Mucosa of descending colon (tissue), 3 donors: Measurements from ENCODE around the gene PTRH2. TPM values are rescaled to one million over a fixed set of nuclear protein-coding genes. Genes with fewer than 3 reads are reported as not detected.

ENCODE experiments used
- ATAC-seq: fragments of 200-7000 bp; cut with Tn5 transposase; one replicate; pipeline ENCODE4 v1.9.1; 2020; ENCODE audit warnings: mild to moderate bottlenecking, moderate library complexity
- DNase-seq, 3 donors: peaks; one replicate each; pipeline ENCODE4 v3.0.0-alpha.2; 2020
- H3K36me3 ChIP-seq: fragments of 200-600 bp; one replicate; pipeline ENCODE4 v1.8.0; 2021; ENCODE audit warnings: low read depth, mild to moderate bottlenecking
- H3K4me1 ChIP-seq: fragments of 200-600 bp; one replicate; pipeline ENCODE4 v1.8.0; 2021; ENCODE audit warnings: low read depth, mild to moderate bottlenecking
- H3K4me3 ChIP-seq: fragments of 200-600 bp; one replicate; pipeline ENCODE4 v1.8.0; 2021; ENCODE audit warnings: mild to moderate bottlenecking
- H3K9me3 ChIP-seq: fragments of 200-600 bp; one replicate; pipeline ENCODE4 v1.8.0; 2021; ENCODE audit warnings: mild to moderate bottlenecking
- intact Hi-C, 2 donors: fragments of 100-400 bp; cut with DNase I in 1 of 2; cut with micrococcal nuclease in 1 of 2; formaldehyde crosslinking; loops; one replicate each; pipeline versions ENCODE4 v1.11.0 to v1.11.1; 2022; cut with DNase I, micrococcal nuclease
- total RNA-seq, 3 donors: library from RNA; stranded (reverse); fragmentation: NEBNext Ultra II Directional in 2 of 3; extraction: Animal tissue kit (Norgen Biotek cat#: 25700) in 2 of 3; gene quantifications; one replicate each; pipeline versions ENCODE4 v1.2.1 to v1.2.4, GENCODE V29; 2021 to 2023
- TF ChIP-seq, protein P1 (sequence below): fragments of 200-600 bp; IDR thresholded peaks from one replicate; pipeline ENCODE4 v1.8.0; 2022; ENCODE audit warnings: antibody characterized with exemption, mild to moderate bottlenecking
- donor health status: DM: no; HTN: no; CAD: no; lungs with moderate emphysema.
- donor health status: DM: no; HTN: no; CAD: no.
- donor health status: DM: no; HTN: yes; CAD: no.

PTRH2 gene
- total RNA-seq, 3 donors from 2014 or later: 17.0 to 20.4 (median 20.2) TPM

DNA sequence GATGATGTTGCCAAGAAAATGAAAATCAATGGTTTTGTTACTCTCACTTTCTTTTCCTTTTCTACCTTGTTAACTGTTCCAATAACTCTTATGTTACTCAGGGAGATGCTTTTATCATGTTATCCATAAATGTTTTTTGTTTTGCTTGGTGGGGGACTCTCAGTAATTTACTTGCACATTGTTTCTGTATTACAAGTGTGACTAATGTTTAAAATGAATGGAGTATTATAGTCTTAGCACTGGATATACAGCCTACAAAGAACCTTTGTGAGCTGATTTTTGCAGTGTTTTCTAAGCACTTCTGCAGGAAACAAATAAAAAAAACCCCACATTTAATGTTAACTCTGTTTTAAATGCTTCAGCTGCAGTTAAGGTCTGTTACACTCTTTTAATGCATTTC lies 12.3 kb upstream of the PTRH2 start:
- Histone ChIP-seq H3K36me3 (no peaks in the 10 kb centered on the region), H3K4me1 (peaks cover 34% of the 10 kb centered on the region), H3K9me3 (no peaks in the 10 kb centered on the region), H3K4me3 (no peak overlapping the region)
- TF ChIP-seq, protein P1, sequence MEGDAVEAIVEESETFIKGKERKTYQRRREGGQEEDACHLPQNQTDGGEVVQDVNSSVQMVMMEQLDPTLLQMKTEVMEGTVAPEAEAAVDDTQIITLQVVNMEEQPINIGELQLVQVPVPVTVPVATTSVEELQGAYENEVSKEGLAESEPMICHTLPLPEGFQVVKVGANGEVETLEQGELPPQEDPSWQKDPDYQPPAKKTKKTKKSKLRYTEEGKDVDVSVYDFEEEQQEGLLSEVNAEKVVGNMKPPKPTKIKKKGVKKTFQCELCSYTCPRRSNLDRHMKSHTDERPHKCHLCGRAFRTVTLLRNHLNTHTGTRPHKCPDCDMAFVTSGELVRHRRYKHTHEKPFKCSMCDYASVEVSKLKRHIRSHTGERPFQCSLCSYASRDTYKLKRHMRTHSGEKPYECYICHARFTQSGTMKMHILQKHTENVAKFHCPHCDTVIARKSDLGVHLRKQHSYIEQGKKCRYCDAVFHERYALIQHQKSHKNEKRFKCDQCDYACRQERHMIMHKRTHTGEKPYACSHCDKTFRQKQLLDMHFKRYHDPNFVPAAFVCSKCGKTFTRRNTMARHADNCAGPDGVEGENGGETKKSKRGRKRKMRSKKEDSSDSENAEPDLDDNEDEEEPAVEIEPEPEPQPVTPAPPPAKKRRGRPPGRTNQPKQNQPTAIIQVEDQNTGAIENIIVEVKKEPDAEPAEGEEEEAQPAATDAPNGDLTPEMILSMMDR: no peak
- no peak for ATAC-seq
- intact Hi-C loops: no loop called here
- DNase-seq: no peak

DNA sequence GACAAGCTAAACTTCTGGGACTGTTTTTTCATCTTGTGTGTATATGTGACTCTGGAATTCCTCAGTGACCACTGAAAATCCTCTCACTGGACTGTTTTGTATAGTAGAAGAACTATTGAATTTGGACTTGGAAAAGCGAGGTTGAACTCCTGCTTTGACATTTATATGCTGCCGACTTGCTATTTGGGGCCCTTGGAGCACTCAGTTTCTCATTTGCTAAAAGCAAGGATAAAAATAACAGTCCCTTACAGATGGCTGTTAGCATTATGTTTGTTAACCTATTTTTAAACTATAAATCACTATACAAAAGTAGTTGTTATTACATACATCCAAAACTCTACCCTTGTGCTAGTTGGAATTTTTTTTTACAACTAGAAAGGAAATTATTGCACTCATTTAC lies 9.2 kb upstream of the PTRH2 start:
- no peaks in the 10 kb centered on the region for H3K36me3 ChIP-seq
- H3K4me1 ChIP-seq: peaks cover 13% of the 10 kb centered on the region
- H3K9me3 ChIP-seq: no peaks in the 10 kb centered on the region
- TF ChIP-seq, protein P1: no peak
- intact Hi-C loops: no loop called here
- no peak overlapping the region for H3K4me3 ChIP-seq
- DNase-seq: no peak
- no peak for ATAC-seq

DNA sequence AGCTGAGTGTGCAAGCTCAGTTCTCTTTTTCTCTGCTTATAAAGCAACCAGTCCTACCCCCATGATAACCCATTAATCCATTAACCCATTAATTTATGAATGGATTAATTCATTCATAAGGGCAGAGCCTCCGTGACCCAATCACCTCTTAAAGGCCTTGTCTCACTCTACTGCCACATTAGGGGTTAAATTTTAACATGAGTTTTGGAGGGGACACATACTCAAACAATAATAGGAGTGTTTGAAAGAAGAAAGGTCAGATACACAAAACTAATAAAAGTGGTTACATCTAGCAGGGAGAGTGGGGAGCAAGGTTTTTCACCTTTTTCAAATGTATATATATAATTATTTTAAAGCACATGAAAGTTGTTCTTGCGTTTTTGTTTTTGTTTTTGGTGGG lies 7.0 kb upstream of the PTRH2 start:
- no peaks in the 10 kb centered on the region for H3K36me3 ChIP-seq
- no peaks in the 10 kb centered on the region for H3K9me3 ChIP-seq
- no peak for DNase-seq
- TF ChIP-seq, protein P1: no peak
- intact Hi-C loops: no loop called here
- no peak overlapping the region for H3K4me3 ChIP-seq
- peaks cover 2% of the 10 kb centered on the region for H3K4me1 ChIP-seq
- no peak for ATAC-seq

DNA sequence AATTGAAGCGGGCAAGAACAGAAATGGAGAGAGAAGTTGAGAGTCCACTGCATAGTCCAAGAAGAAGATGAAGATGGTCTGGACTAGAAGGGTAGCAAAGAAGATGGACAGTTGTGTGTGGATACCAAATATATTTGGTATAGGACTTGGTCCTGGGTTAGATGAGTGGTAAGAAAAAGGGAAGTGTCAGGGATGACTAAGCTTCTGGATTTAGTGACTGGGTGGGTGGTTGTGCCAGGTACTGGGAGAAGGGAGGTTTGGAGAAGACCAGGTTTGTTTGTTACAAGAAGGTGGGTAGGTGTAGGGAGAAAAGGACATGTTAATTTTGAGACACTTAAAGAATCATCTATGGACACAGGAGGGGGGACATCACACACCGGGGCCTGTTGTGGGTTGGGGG lies 5.6 kb upstream of the PTRH2 start:
- Histone ChIP-seq H3K4me1 (peaks cover 3% of the 10 kb centered on the region), H3K9me3 (no peaks in the 10 kb centered on the region), H3K4me3 (no peak overlapping the region), H3K36me3 (no peaks in the 10 kb centered on the region)
- DNase-seq (no peak), ATAC-seq (no peak)
- intact Hi-C loops: no loop called here
- TF ChIP-seq, protein P1: no peak

DNA sequence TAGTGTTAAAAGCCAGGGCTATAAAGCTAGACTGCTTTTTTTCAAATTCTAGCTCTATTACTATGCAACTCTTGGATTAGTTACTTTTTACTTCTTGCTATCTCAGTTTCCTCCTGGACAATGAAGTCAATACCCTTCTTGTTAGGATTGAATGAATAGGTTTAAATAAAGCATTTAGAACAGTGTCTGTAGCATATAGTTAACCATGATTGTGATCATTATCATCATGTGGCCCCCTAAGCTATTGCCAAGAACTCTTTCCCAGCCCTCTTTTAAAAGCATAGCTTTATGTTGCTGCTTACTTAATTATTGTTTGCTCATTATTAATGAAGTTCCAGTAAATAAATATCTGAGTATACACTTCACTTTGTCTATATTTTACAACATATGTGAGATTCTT lies 4.7 kb upstream of the PTRH2 start:
- DNase-seq: no peak
- TF ChIP-seq, protein P1: no peak
- intact Hi-C loops: no loop called here
- H3K4me3 ChIP-seq: no peak overlapping the region
- H3K9me3 ChIP-seq: no peaks in the 10 kb centered on the region
- H3K4me1 ChIP-seq: peaks cover 3% of the 10 kb centered on the region
- ATAC-seq: no peak
- no peaks in the 10 kb centered on the region for H3K36me3 ChIP-seq

DNA sequence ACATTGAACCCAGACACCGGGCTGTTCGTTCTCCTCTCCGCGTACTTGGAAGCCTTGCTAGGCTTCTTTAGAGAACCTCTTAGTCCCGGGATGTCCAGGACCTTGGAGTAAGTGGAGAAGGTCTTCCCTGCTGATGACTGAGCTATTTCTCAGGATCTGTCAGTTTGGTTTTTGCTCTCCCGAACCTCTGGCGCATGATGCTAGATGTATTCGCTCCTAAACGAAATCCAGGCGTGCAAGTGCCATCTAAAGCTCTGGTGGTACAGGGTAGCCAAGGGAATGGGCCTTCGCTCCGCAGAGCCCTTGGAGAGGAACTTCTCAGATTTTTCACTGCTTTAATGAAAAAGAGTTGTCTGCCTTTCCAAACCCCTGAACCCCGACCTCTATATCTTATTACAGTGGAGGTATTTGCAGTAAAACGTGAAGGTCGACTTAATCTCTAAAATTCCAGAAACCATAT lies 771 bp upstream of the PTRH2 start:
- H3K4me3 ChIP-seq: peak overlapping the region; percentile 41
- no peak for DNase-seq
- intact Hi-C loops: no loop called here
- H3K36me3 ChIP-seq: no peaks in the 10 kb centered on the region
- H3K9me3 ChIP-seq: no peaks in the 10 kb centered on the region
- H3K4me1 ChIP-seq: peaks cover 23% of the 10 kb centered on the region
- ATAC-seq: no peak
- TF ChIP-seq, protein P1: no peak
